Breast epithelium (tissue), 4 donors: ENCODE results near the gene GYS2. TPM values are rescaled to one million over a fixed set of nuclear protein-coding genes. Genes with fewer than 3 reads are reported as not detected.

Experiments used
- DNase-seq, 2 donors: peaks; one replicate each; pipeline ENCODE4 v3.0.0-alpha.2; 2019; ENCODE audit warnings: low spot score in 2 of 2
- H3K27ac ChIP-seq, 2 donors: fragments of 200-600 bp; sonication (generic) in 1 of 2; one replicate each; pipeline ENCODE4 v1.5.1; 2016 to 2019; ENCODE audit warnings: mild to moderate bottlenecking in 1 of 2
- H3K27me3 ChIP-seq, 2 donors: fragments of 200-600 bp; sonication (generic) in 1 of 2; one replicate each; pipeline versions ENCODE4 v1.5.1 to v1.6.0; 2017 to 2019; ENCODE audit warnings: control low read depth in 1 of 2, mild to moderate bottlenecking in 1 of 2
- H3K36me3 ChIP-seq: fragments of 200-600 bp; one replicate; pipeline ENCODE4 v1.5.1; 2019
- H3K4me1 ChIP-seq, 2 donors: fragments of 200-600 bp; sonication (generic); one replicate each; pipeline ENCODE4 v1.5.1; 2016 to 2019; ENCODE audit warnings: control low read depth in 1 of 2
- H3K4me3 ChIP-seq, 3 donors: fragments of 200-600 bp; sonication (generic); 1 replicate in 2 of 3; 2 replicates in 1 of 3; pipeline ENCODE4 v1.5.1; 2016 to 2019; ENCODE audit warnings: mild to moderate bottlenecking in 3 of 3, moderate library complexity in 2 of 3
- H3K9me3 ChIP-seq, 2 donors: fragments of 200-600 bp; sonication (generic) in 1 of 2; one replicate each; pipeline ENCODE4 v1.5.1; 2016 to 2019; ENCODE audit warnings: control low read depth in 1 of 2
- CTCF ChIP-seq, 3 donors: fragments of 450-650 bp; IDR thresholded peaks; one replicate each; pipeline ENCODE4 v1.5.1; 2016 to 2017; ENCODE audit warnings: antibody characterized with exemption in 3 of 3, mild to moderate bottlenecking in 3 of 3, moderate library complexity in 3 of 3
- POLR2A ChIP-seq: fragments of 450-650 bp; IDR thresholded peaks from one replicate; pipeline ENCODE4 v1.6.1; 2016; ENCODE audit warnings: antibody characterized with exemption, mild to moderate bottlenecking, moderate library complexity
- POLR2AphosphoS5 ChIP-seq, 3 donors: sonication (generic); formaldehyde crosslinking; IDR thresholded peaks; one replicate each; pipeline ENCODE4 v1.6.1; 2017; ENCODE audit warnings: antibody characterized with exemption in 3 of 3
- intact Hi-C: fragments of 100-400 bp; cut with DNase I; formaldehyde crosslinking; loops from one replicate; pipeline ENCODE4 v1.15.1; 2023; ENCODE audit warnings: low total_unique reads
- total RNA-seq, 3 donors: library from RNA; depleted of rRNA; stranded (reverse); fragments of >200 nt; gene quantifications; one replicate each; pipeline ENCODE4 v1.1.0, GENCODE V29; 2016

Gene GYS2
- total RNA-seq, 3 donors from 2014 or later = 0.15 to 11.4 TPM; not detected in 1

- H3K36me3 ChIP-seq = no peaks in the 10 kb centered on the region
- no peaks in the 10 kb centered on the region for H3K9me3 ChIP-seq
- no peak overlapping the region for H3K4me3 ChIP-seq
- no peaks in the 10 kb centered on the region for H3K4me1 ChIP-seq
- H3K27me3 ChIP-seq = no peaks in the 10 kb centered on the region
- no peak for DNase-seq
- no peak for TF ChIP-seq POLR2AphosphoS5 (IDR thresholded peaks at IDR 0.05)
- TF ChIP-seq CTCF (IDR thresholded peaks at IDR 0.05) = no peak
- TF ChIP-seq POLR2A = no peak
- intact Hi-C loops = no loop called here
- H3K27ac ChIP-seq = no peak overlapping the region
These were observed 51.3 kb downstream of the GYS2 start for GRCh38 chr12:21553329-21553675.

- Histone ChIP-seq H3K36me3 (no peaks in the 10 kb centered on the region), H3K4me1 (no peaks in the 10 kb centered on the region), H3K9me3 (no peaks in the 10 kb centered on the region), H3K27ac (no peak overlapping the region), H3K27me3 (no peaks in the 10 kb centered on the region), H3K4me3 (no peak overlapping the region)
- intact Hi-C loops = no loop called here
- DNase-seq = no peak
- no peak for TF ChIP-seq POLR2AphosphoS5 (IDR thresholded peaks at IDR 0.05)
- TF ChIP-seq CTCF (IDR thresholded peaks at IDR 0.05) = no peak
- TF ChIP-seq POLR2A = no peak
These were observed 51.9 kb downstream of the GYS2 start for GRCh38 chr12:21552635-21553328.

GRCh38 chr12:21551841-21552465 lies 52.7 kb downstream of the GYS2 start:
- no peak overlapping the region for H3K4me3 ChIP-seq
- no peaks in the 10 kb centered on the region for H3K36me3 ChIP-seq
- no peak overlapping the region for H3K27ac ChIP-seq
- H3K27me3 ChIP-seq = no peaks in the 10 kb centered on the region
- no peak for TF ChIP-seq CTCF (IDR thresholded peaks at IDR 0.05)
- TF ChIP-seq POLR2AphosphoS5 (IDR thresholded peaks at IDR 0.05) = no peak
- TF ChIP-seq POLR2A = no peak
- H3K9me3 ChIP-seq = no peaks in the 10 kb centered on the region
- H3K4me1 ChIP-seq = no peaks in the 10 kb centered on the region
- intact Hi-C loops = no loop called here
- DNase-seq = no peak

- Histone ChIP-seq H3K27ac (no peak overlapping the region), H3K4me3 (no peak overlapping the region), H3K9me3 (no peaks in the 10 kb centered on the region), H3K4me1 (no peaks in the 10 kb centered on the region), H3K36me3 (no peaks in the 10 kb centered on the region), H3K27me3 (no peaks in the 10 kb centered on the region)
- no peak for DNase-seq
- intact Hi-C loops = no loop called here
- TF ChIP-seq POLR2AphosphoS5 (IDR thresholded peaks at IDR 0.05) (no peak), POLR2A (no peak), CTCF (IDR thresholded peaks at IDR 0.05) (no peak)
These were observed 57.2 kb downstream of the GYS2 start for GRCh38 chr12:21547437-21547836.

- Histone ChIP-seq H3K27me3 (no peaks in the 10 kb centered on the region), H3K36me3 (no peaks in the 10 kb centered on the region), H3K9me3 (no peaks in the 10 kb centered on the region), H3K4me3 (no peak overlapping the region), H3K4me1 (no peaks in the 10 kb centered on the region), H3K27ac (no peak overlapping the region)
- DNase-seq = no peak
- intact Hi-C loops = no loop called here
- TF ChIP-seq POLR2A = no peak
- no peak for TF ChIP-seq CTCF (IDR thresholded peaks at IDR 0.05)
- TF ChIP-seq POLR2AphosphoS5 (IDR thresholded peaks at IDR 0.05) = no peak
These were observed 57.9 kb downstream of the GYS2 start for GRCh38 chr12:21546716-21547115.
